ENCODE data around the gene CDCA5. TPM values are rescaled to one million over a fixed set of nuclear protein-coding genes. Genes with fewer than 3 reads are reported as not detected.

Gene CDCA5
- total RNA-seq, 1 donor from 2014 or later: 0.71 TPM

Small RNA genes within 50 kb of the gene (microRNA-seq; reads per million reads assigned to microRNA genes)
- not detected for gene MIR6751

Other genes starting within 250 kb of the CDCA5 start
- 0.58 TPM for gene CDC42BPG, start 239.4 kb downstream of the CDCA5 start, total RNA-seq
- gene EHD1, start 205.4 kb downstream of the CDCA5 start, total RNA-seq: 64.5 TPM
- 28.0 TPM for gene ATG2A, start 166.8 kb downstream of the CDCA5 start, total RNA-seq
- gene PPP2R5B, start 159.4 kb downstream of the CDCA5 start, total RNA-seq: 21.1 TPM
- not detected for gene GPHA2, start 148.1 kb downstream of the CDCA5 start, total RNA-seq
- not detected for gene MAJIN, start 111.9 kb downstream of the CDCA5 start, total RNA-seq
- 2.9 TPM for gene BATF2, start 87.1 kb downstream of the CDCA5 start, total RNA-seq
- gene ARL2, start 69.9 kb downstream of the CDCA5 start, total RNA-seq: 130 TPM
- gene SNX15, start 56.6 kb downstream of the CDCA5 start, total RNA-seq: 34.4 TPM
- gene SAC3D1, start 42.8 kb downstream of the CDCA5 start, total RNA-seq: 4.9 TPM
- 14.7 TPM for gene NAALADL1, start 25.5 kb downstream of the CDCA5 start, total RNA-seq
- 32.9 TPM for gene ZFPL1, start 182 bp upstream of the CDCA5 start, total RNA-seq
- gene VPS51, start 12.2 kb upstream of the CDCA5 start, total RNA-seq: 115 TPM
- 18.2 TPM for gene TM7SF2, start 27.8 kb upstream of the CDCA5 start, total RNA-seq
- 6.8 TPM for gene ZNHIT2, start 33.7 kb upstream of the CDCA5 start, total RNA-seq
- gene FAU, start 38.1 kb upstream of the CDCA5 start, total RNA-seq: 722 TPM
- 32.1 TPM for gene MRPL49, start 38.3 kb upstream of the CDCA5 start, total RNA-seq
- 75.9 TPM for gene SYVN1, start 50.5 kb upstream of the CDCA5 start, total RNA-seq
- gene SPDYC, start 86.2 kb upstream of the CDCA5 start, total RNA-seq: not detected
- 125 TPM for gene CAPN1, start 97.9 kb upstream of the CDCA5 start, total RNA-seq
- gene POLA2, start 177.9 kb upstream of the CDCA5 start, total RNA-seq: 5.5 TPM
- gene CDC42EP2, start 230.8 kb upstream of the CDCA5 start, total RNA-seq: 34.7 TPM
- gene DPF2, start 249.8 kb upstream of the CDCA5 start, total RNA-seq: 62.5 TPM

All from sciatic nerve (tissue), 1 donor.